PC-3 (cell line): Measurements from ENCODE around the gene TTLL9. TPM values are rescaled to one million over a fixed set of nuclear protein-coding genes. Genes with fewer than 3 reads are reported as not detected.

ENCODE experiments used
- ATAC-seq: fragments of 200-7000 bp; cut with Tn5 transposase; 2 replicates; pipeline ENCODE4 v1.9.1; 2020; ENCODE audit warnings: mild to moderate bottlenecking, moderate library complexity
- BruUV-seq: library from RNA; stranded (reverse); fragments of 400-500 nt; replicated peaks from 2 replicates; lab custom pipeline; 2021; lab: Mats Ljungman, UMichigan
- CTCF ChIA-PET: fragments of 300-600 bp; sonication (Branson Sonifier 250); formaldehyde crosslinking; loops from one replicate; lab custom pipeline; 2022; ENCODE audit warnings: antibody characterized with exemption; lab: Charles Lee
- POLR2A ChIA-PET: fragments of 300-600 bp; sonication (Branson Sonifier 250); formaldehyde crosslinking; loops from one replicate; lab custom pipeline; 2022; ENCODE audit warnings: antibody characterized with exemption; ENCODE audit not compliant: unreplicated experiment; lab: Charles Lee
- DNase-seq: peaks from one replicate; pipeline ENCODE4 v3.0.0-alpha.2; 2015
- H2AFZ ChIP-seq: fragments of 300-600 bp; sonication (generic); 2 replicates; pipeline ENCODE4 v1.6.0; 2016; ENCODE audit warnings: antibody characterized with exemption, low read length
- H3F3A ChIP-seq: fragments of 300-600 bp; sonication (generic); one replicate; pipeline ENCODE4 v1.6.0; 2017; ENCODE audit warnings: antibody characterized with exemption, low read length, control low read depth, mild to moderate bottlenecking; ENCODE audit not compliant: unreplicated experiment
- H3K27ac ChIP-seq: fragments of 300-600 bp; sonication (generic); 2 replicates; pipeline ENCODE4 v1.5.1; 2016; ENCODE audit warnings: mild to moderate bottlenecking, low read length
- H3K27me3 ChIP-seq: fragments of 300-600 bp; sonication (generic); 2 replicates; pipeline ENCODE4 v1.6.1; 2016; ENCODE audit warnings: low read length, mixed read lengths
- H3K36me3 ChIP-seq: fragments of 300-600 bp; sonication (generic); 2 replicates; pipeline ENCODE4 v1.6.1; 2016; ENCODE audit warnings: low read depth, mixed run types, low read length, mixed read lengths
- H3K4me1 ChIP-seq: fragments of 300-600 bp; sonication (generic); 2 replicates; pipeline ENCODE4 v1.5.1; 2016; ENCODE audit warnings: low read length; ENCODE audit not compliant: insufficient read depth
- H3K4me2 ChIP-seq: fragments of 300-600 bp; sonication (generic); 2 replicates; pipeline ENCODE4 v1.6.0; 2016; ENCODE audit warnings: low read length
- H3K4me3 ChIP-seq: fragments of 300-600 bp; sonication (generic); 2 replicates; pipeline ENCODE4 v1.5.1; 2016; ENCODE audit warnings: mild to moderate bottlenecking, low read length, mixed read lengths
- H3K79me2 ChIP-seq: fragments of 300-600 bp; sonication (generic); 2 replicates; pipeline ENCODE4 v1.6.1; 2017; ENCODE audit warnings: low read length, mixed read lengths
- H3K9ac ChIP-seq: fragments of 300-600 bp; sonication (generic); 2 replicates; pipeline ENCODE4 v1.6.0; 2016; ENCODE audit warnings: mild to moderate bottlenecking, low read length
- H3K9me2 ChIP-seq: fragments of 300-600 bp; sonication (generic); replicated peaks from 2 replicates; pipeline ENCODE4 v1.6.1; 2016; ENCODE audit warnings: mixed run types, low read length, mixed read lengths
- H3K9me3 ChIP-seq: fragments of 300-600 bp; sonication (generic); 2 replicates; pipeline ENCODE4 v1.6.1; 2016; ENCODE audit warnings: low read length, mixed read lengths
- H4K20me1 ChIP-seq: fragments of 300-600 bp; sonication (generic); 2 replicates; pipeline ENCODE4 v1.6.1; 2016; ENCODE audit warnings: low read length, mixed read lengths
- EZH2 ChIP-seq: fragments of 300-600 bp; sonication (generic); IDR thresholded peaks from one replicate; pipeline ENCODE4 v1.6.1; 2017; ENCODE audit warnings: antibody characterized with exemption, mild to moderate bottlenecking, low read length; ENCODE audit not compliant: unreplicated experiment
- EZH2phosphoT487 ChIP-seq: fragments of 300-600 bp; sonication (generic); IDR thresholded peaks from 2 replicates; pipeline ENCODE4 v1.6.1; 2018; ENCODE audit warnings: mild to moderate bottlenecking, antibody characterized with exemption, low read length, borderline replicate concordance
- intact Hi-C: fragments of 100-400 bp; cut with micrococcal nuclease; formaldehyde crosslinking; loops from 2 replicates; pipeline ENCODE4 v1.9.0; 2023
- total RNA-seq: library from RNA; depleted of rRNA; stranded (reverse); fragments of >200 nt; gene quantifications from 2 replicates; pipeline ENCODE4 v1.2.3, GENCODE V29; 2014
- TF ChIP-seq, protein P1 (sequence below): fragments of 300-600 bp; sonication (generic); conservative IDR thresholded peaks from 2 replicates; pipeline ENCODE4 v1.5.1; 2017; ENCODE audit warnings: antibody characterized with exemption, low read depth, mild to moderate bottlenecking, low read length

The TTLL9 gene
- total RNA-seq, 1 experiment from 2014 or later, result not detected

DNA sequence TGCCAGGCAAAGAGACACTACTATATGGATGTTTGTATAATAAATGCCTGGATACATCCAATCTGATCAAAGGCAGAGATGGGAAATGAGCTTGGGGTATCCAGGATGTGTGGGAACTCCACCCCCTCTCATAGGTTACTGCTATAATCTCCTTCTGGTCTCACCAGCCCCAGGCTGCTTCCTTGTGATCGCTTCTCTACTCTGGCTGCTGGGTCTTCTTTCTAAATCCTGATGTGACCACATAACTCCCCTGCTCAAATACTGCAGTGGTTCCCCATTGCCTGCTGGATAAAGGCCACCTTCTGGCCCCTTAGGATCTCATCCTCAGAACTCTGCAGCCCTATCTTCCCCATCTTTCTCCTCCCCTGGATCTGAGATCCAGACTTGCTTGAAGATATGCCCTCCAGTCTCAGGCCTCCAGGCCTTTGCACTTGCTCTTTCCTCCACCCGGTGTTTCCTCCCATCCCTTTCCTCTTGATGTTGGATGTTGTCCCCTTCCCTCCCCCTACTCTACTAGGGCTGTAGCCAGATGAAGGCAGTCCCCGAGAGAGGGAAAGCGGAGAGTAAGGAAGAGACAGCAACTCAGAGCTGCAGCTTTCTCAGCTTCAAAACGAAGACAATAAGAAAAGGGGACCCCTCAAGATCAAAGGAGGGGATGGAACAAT is 96.7 kb downstream of the TTLL9 start:
- POLR2A ChIA-PET, result no interaction called here
- peaks cover 79% of the 10 kb centered on the region for H3K27me3 ChIP-seq

DNA sequence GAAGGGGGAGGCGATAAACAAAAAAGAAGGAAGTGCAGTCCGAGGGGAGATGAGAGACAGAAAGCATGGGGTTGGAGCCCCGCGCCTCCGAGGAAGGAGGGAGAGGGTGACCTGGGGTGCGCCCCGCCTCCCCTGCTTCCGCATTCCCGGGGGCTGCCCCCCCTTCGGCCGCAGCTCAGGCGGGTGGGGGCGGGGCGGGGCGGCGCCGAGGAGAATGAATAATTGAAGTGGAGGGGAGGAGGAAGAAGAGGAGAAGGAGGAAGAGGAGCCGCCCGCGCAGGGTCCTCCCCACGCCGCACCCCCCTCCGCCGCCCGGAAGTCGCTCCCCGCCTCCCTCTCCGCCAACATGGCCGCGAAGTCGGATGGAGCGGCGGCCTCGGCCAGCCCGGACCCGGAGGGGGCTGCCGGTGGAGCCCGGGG is 97.4 kb downstream of the TTLL9 start, which contains the start of gene XKR7:
Gene XKR7 (plus strand): TSS at position 322 of the 420 bp plus-strand sequence. CDS start 25 bp downstream, at position 347.
- DNase-seq (no peak), ATAC-seq (no peak)
- peaks cover 79% of the 10 kb centered on the region for H3K27me3 ChIP-seq
- CTCF ChIA-PET, result no interaction called here
- H3K4me2 ChIP-seq, result no peak within 1 kb of the TSS
- H3K27ac ChIP-seq, result no peak within 1 kb of the TSS
- no peaks in the 10 kb centered on the region for H3K79me2 ChIP-seq
- no peaks in the 10 kb centered on the region for H3F3A ChIP-seq
- H3K4me1 ChIP-seq, result no peaks in the 10 kb centered on the region
- H3K9ac ChIP-seq, result no peak within 1 kb of the TSS
- TF ChIP-seq, protein P1, sequence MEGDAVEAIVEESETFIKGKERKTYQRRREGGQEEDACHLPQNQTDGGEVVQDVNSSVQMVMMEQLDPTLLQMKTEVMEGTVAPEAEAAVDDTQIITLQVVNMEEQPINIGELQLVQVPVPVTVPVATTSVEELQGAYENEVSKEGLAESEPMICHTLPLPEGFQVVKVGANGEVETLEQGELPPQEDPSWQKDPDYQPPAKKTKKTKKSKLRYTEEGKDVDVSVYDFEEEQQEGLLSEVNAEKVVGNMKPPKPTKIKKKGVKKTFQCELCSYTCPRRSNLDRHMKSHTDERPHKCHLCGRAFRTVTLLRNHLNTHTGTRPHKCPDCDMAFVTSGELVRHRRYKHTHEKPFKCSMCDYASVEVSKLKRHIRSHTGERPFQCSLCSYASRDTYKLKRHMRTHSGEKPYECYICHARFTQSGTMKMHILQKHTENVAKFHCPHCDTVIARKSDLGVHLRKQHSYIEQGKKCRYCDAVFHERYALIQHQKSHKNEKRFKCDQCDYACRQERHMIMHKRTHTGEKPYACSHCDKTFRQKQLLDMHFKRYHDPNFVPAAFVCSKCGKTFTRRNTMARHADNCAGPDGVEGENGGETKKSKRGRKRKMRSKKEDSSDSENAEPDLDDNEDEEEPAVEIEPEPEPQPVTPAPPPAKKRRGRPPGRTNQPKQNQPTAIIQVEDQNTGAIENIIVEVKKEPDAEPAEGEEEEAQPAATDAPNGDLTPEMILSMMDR, result no peak
- TF ChIP-seq EZH2, result no peak
- H3K9me3 ChIP-seq, result no peaks in the 10 kb centered on the region
- no TSS peak for BruUV-seq
- POLR2A ChIA-PET, result no interaction called here
- H3K4me3 ChIP-seq, result no peak within 1 kb of the TSS
- no peaks in the 10 kb centered on the region for H4K20me1 ChIP-seq
- intact Hi-C loops, result no loop called here
- H3K9me2 ChIP-seq, result no peaks in the 10 kb centered on the region
- no peaks in the 10 kb centered on the region for H3K36me3 ChIP-seq
- no peak within 1 kb of the TSS for H2AFZ ChIP-seq

More for the DNA sequence above, 96.7 kb downstream of the TTLL9 start:
- no peak overlapping the region for H2AFZ ChIP-seq
- H3K9me2 ChIP-seq, result no peaks in the 10 kb centered on the region
- no peaks in the 10 kb centered on the region for H3K79me2 ChIP-seq
- DNase-seq (no peak), ATAC-seq (no peak)
- H3F3A ChIP-seq, result no peaks in the 10 kb centered on the region
- no peaks in the 10 kb centered on the region for H4K20me1 ChIP-seq
- no peak overlapping the region for H3K9ac ChIP-seq
- no TSS peak for BruUV-seq
- CTCF ChIA-PET, result no interaction called here
- intact Hi-C loops, result no loop called here
- H3K27ac ChIP-seq, result no peak overlapping the region
- H3K9me3 ChIP-seq, result no peaks in the 10 kb centered on the region
- TF ChIP-seq EZH2 (no peak), EZH2phosphoT487 (no peak)
- TF ChIP-seq, protein P1, result no peak
- no peak overlapping the region for H3K4me3 ChIP-seq
- no peak overlapping the region for H3K4me2 ChIP-seq
- H3K36me3 ChIP-seq, result no peaks in the 10 kb centered on the region
- no peaks in the 10 kb centered on the region for H3K4me1 ChIP-seq

DNA sequence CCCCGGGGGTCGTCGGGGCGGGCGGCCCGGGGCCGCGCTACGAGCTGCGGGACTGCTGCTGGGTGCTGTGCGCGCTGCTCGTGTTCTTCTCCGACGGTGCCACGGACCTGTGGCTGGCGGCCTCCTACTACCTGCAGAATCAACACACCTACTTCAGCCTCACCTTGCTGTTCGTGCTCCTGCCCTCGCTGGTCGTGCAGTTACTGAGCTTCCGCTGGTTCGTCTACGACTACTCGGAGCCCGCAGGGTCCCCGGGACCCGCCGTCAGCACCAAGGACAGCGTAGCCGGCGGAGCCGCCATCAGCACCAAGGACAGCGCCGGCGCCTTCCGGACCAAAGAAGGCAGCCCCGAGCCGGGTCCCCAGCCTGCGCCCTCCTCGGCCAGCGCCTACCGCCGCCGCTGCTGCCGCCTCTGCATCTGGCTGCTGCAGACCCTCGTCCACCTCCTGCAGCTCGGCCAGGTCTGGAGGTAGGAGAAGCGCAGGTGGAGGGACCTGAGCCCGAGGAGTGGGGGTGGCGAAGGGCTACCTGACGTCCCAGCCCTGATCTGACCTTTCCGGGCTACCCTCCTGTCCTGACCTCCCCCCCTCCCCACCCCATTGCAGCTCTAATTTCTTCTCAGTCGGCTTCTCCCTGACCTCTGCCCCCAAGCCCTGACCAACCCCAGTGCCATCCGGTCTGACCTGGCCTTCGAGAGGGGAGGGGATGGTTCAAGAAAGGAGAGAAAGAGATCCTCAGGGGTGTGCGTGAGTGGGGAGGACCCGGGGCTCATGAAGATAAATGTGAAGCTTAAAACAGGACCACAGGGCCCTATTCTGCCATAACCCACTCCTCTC is 98.1 kb downstream of the TTLL9 start:
- ChIA-PET POLR2A (no interaction called here), CTCF (no interaction called here)
- no peak for TF ChIP-seq EZH2phosphoT487
- no peak for TF ChIP-seq EZH2
- TF ChIP-seq, protein P1, result no peak
- Histone ChIP-seq H3K4me1 (no peaks in the 10 kb centered on the region), H3K9me2 (no peaks in the 10 kb centered on the region), H3K79me2 (no peaks in the 10 kb centered on the region), H2AFZ (no peak overlapping the region), H4K20me1 (no peaks in the 10 kb centered on the region), H3K36me3 (no peaks in the 10 kb centered on the region), H3K4me2 (no peak overlapping the region), H3K27ac (no peak overlapping the region), H3K9me3 (no peaks in the 10 kb centered on the region), H3K9ac (no peak overlapping the region), H3F3A (no peaks in the 10 kb centered on the region), H3K4me3 (no peak overlapping the region), H3K27me3 (peaks cover 76% of the 10 kb centered on the region)
- peak; percentile 61 for DNase-seq
- no TSS peak for BruUV-seq
- peak; percentile 68 for ATAC-seq
- intact Hi-C loops, result no loop called here
